Endothelial cell of umbilical vein (primary cell): ENCODE results near the gene CHRNA10. TPM values are rescaled to one million over a fixed set of nuclear protein-coding genes. Genes with fewer than 3 reads are reported as not detected.

Experiments
- BruUV-seq: library from RNA; stranded (reverse); fragments of 400-500 nt; replicated peaks from 2 replicates; lab custom pipeline; 2021; lab: Mats Ljungman, UMichigan
- CTCF ChIA-PET: fragments of 300-600, 350-600 bp; sonication (Branson Sonifier 250); formaldehyde crosslinking; loops from one replicate; lab custom pipeline; 2021; ENCODE audit warnings: antibody characterized with exemption, inconsistent platforms; lab: Charles Lee
- POLR2A ChIA-PET: fragments of 300-600, 350-600 bp; sonication (Branson Sonifier 250); formaldehyde crosslinking; loops from one replicate; lab custom pipeline; 2021; ENCODE audit warnings: antibody characterized with exemption, inconsistent platforms; lab: Charles Lee
- DNase-seq: peaks from one replicate; pipeline ENCODE4 v3.0.0-alpha.2; 2011; ENCODE audit warnings: low read depth, low spot score
- FAIRE-seq: peaks from 2 replicates; lab custom pipeline; 2011; peaks lifted over from hg19 to GRCh38; lab: Jason Lieb, UNC
- H2AFZ ChIP-seq: 2 replicates; pipeline ENCODE4 v1.6.0; 2012; ENCODE audit warnings: low read depth, low read length, control low read depth, inconsistent platforms
- H3K27ac ChIP-seq: 2 replicates; pipeline ENCODE4 v1.5.1; 2011; ENCODE audit warnings: low read depth, mild to moderate bottlenecking, control low read depth, low read length, moderate library complexity; ENCODE audit not compliant: insufficient read depth
- H3K27me3 ChIP-seq, 2 experiments: 2 replicates each; pipeline versions ENCODE4 v1.6.0 to v1.6.1; 2011; ENCODE audit warnings: low read length in 2 of 2, mixed read lengths in 1 of 2; ENCODE audit not compliant: control insufficient read depth in 2 of 2, insufficient read depth in 2 of 2
- H3K36me3 ChIP-seq, 2 experiments: 2 replicates in 1 of 2; 3 replicates in 1 of 2; pipeline ENCODE4 v1.5.1; 2011; ENCODE audit warnings: low read length in 2 of 2, mild to moderate bottlenecking in 1 of 2, moderate library complexity in 1 of 2; ENCODE audit not compliant: control insufficient read depth in 2 of 2, insufficient read depth in 2 of 2; ENCODE audit errors: extremely low read depth in 1 of 2
- H3K4me1 ChIP-seq: 3 replicates; pipeline ENCODE4 v1.5.1; 2011; ENCODE audit warnings: mild to moderate bottlenecking, low read length; ENCODE audit not compliant: control insufficient read depth, insufficient read depth; ENCODE audit errors: extremely low read depth
- H3K4me2 ChIP-seq: 2 replicates; pipeline ENCODE4 v1.6.1; 2011; ENCODE audit warnings: low read length, control low read depth, mixed read lengths; ENCODE audit not compliant: insufficient read depth
- H3K4me3 ChIP-seq, 3 experiments: fragments of 200-600 bp in 1 of 3; sonication (generic), shearing (Covaris generic) in 1 of 3; replicated peaks in 1 of 3; 2 replicates each; pipeline ENCODE4 v1.5.1; 2011 to 2016; ENCODE audit warnings: control low read depth in 3 of 3, low read length in 3 of 3, mild to moderate bottlenecking in 2 of 3, inconsistent platforms in 1 of 3, low read depth in 1 of 3, moderate library complexity in 1 of 3; ENCODE audit not compliant: insufficient read depth in 1 of 3
- H3K79me2 ChIP-seq: 2 replicates; pipeline ENCODE4 v1.6.0; 2012; ENCODE audit warnings: low read length, inconsistent platforms; ENCODE audit not compliant: control insufficient read depth, insufficient read depth
- H3K9ac ChIP-seq: replicated peaks from 2 replicates; pipeline ENCODE3; 2011; ENCODE audit warnings: low read length, control low read depth; ENCODE audit not compliant: insufficient read depth; ENCODE audit errors: extremely low read depth
- H3K9me1 ChIP-seq: replicated peaks from 3 replicates; pipeline ENCODE4 v1.6.0; 2011; ENCODE audit warnings: mild to moderate bottlenecking, low read length; ENCODE audit not compliant: control insufficient read depth, insufficient read depth; ENCODE audit errors: extremely low read depth
- H3K9me3 ChIP-seq: replicated peaks from 2 replicates; pipeline ENCODE4 v1.5.1; 2012; ENCODE audit warnings: low read length, inconsistent platforms; ENCODE audit not compliant: control insufficient read depth, insufficient read depth
- H4K20me1 ChIP-seq: replicated peaks from 2 replicates; pipeline ENCODE3; 2011; ENCODE audit warnings: mild to moderate bottlenecking, low read length; ENCODE audit not compliant: control insufficient read depth, insufficient read depth; ENCODE audit errors: extremely low read depth
- CTCF ChIP-seq, 2 donors: IDR thresholded peaks; 1 replicate in 1 of 2; 2 replicates in 1 of 2; pipeline ENCODE4 v1.5.1; 2011; ENCODE audit warnings: low read length in 2 of 2, mild to moderate bottlenecking in 2 of 2, moderate library complexity in 2 of 2, control low read depth in 1 of 2, inconsistent platforms in 1 of 2, low read depth in 1 of 2; ENCODE audit not compliant: insufficient read depth in 1 of 2; ENCODE audit errors: extremely low read depth in 1 of 2
- EZH2 ChIP-seq: IDR thresholded peaks from 2 replicates; pipeline ENCODE4 v1.6.1; 2012; ENCODE audit warnings: borderline replicate concordance, low read depth, mild to moderate bottlenecking, moderate library complexity, low read length, inconsistent platforms; ENCODE audit not compliant: severe bottlenecking
- FOS ChIP-seq: IDR thresholded peaks from 2 replicates; pipeline ENCODE4 v1.6.1; 2011; ENCODE audit warnings: mild to moderate bottlenecking, low read length, moderate library complexity, borderline replicate concordance; ENCODE audit not compliant: insufficient read depth
- GATA2 ChIP-seq: IDR thresholded peaks from 2 replicates; pipeline ENCODE4 v1.7.0; 2011; ENCODE audit warnings: low read depth, mild to moderate bottlenecking, moderate library complexity, mixed read lengths, low read length; ENCODE audit not compliant: insufficient read length, insufficient read depth
- JUN ChIP-seq: IDR thresholded peaks from 2 replicates; pipeline ENCODE4 v1.6.1; 2011; ENCODE audit warnings: borderline replicate concordance, low read depth; ENCODE audit not compliant: insufficient read length, insufficient read depth
- MAX ChIP-seq: IDR thresholded peaks from 2 replicates; pipeline ENCODE4 v1.6.1; 2011; ENCODE audit not compliant: insufficient read depth, insufficient read length
- MYC ChIP-seq: IDR thresholded peaks from one replicate; pipeline ENCODE4 v1.6.1; 2011; ENCODE audit warnings: mild to moderate bottlenecking, low read depth, low read length
- POLR2A ChIP-seq: IDR thresholded peaks from 2 replicates; pipeline ENCODE4 v1.6.1; 2012; ENCODE audit warnings: low read depth, mild to moderate bottlenecking, control low read depth, low read length
- POLR2AphosphoS5 ChIP-seq: IDR thresholded peaks from 2 replicates; pipeline ENCODE4 v1.6.1; 2012; ENCODE audit warnings: low read depth, mild to moderate bottlenecking, control low read depth, low read length, moderate library complexity; ENCODE audit not compliant: insufficient read depth
- dilution Hi-C: fragments of 300-500 bp; cut with MboI; formaldehyde crosslinking; loops from one replicate; pipeline ENCODE4 v1.15.0; 2019; ENCODE audit warnings: low sequenced_read_pairs; ENCODE audit not compliant: extremely low pct_ligation_motif_present
- intact Hi-C: fragments of 100-400 bp; cut with micrococcal nuclease; formaldehyde crosslinking; loops from one replicate; pipeline ENCODE4 v1.10.0; 2022
- polyA plus RNA-seq, 4 experiments: library from polyadenylated mRNA; depleted of rRNA in 3 of 4; stranded (reverse) in 3 of 4; unstranded in 1 of 4; fragments of >200 nt; gene quantifications; 2 replicates each; pipeline versions ENCODE4 v1.2.1 to v1.2.3, GENCODE V29; 2011 to 2012; ENCODE audit warnings: missing spikeins in 1 of 4
- total RNA-seq: library from RNA; stranded (reverse); gene quantifications from 2 replicates; pipeline ENCODE4 v1.2.3, GENCODE V29; 2021

The CHRNA10 gene
- total and polyA plus RNA-seq, 2 donors (not counting 3 experiments of a cell fraction or from before 2014, with no cell fraction given): 1.1 to 1.8 TPM

- no peaks in the 10 kb centered on the region for H4K20me1 ChIP-seq
- H3K9ac ChIP-seq: no peak overlapping the region
- FAIRE-seq (no peak), DNase-seq (no peak)
- intact Hi-C loops: loop anchor here (10.0 kb wide), 1 partner anchor 706 kb away; no protein-coding TSS in a partner anchor
- no peaks in the 10 kb centered on the region for H3K36me3 ChIP-seq
- dilution Hi-C loops: no loop called here
- no peaks in the 10 kb centered on the region for H3K9me3 ChIP-seq
- H3K79me2 ChIP-seq: no peaks in the 10 kb centered on the region
- ChIA-PET CTCF (no interaction called here), POLR2A (no interaction called here)
- no peaks in the 10 kb centered on the region for H3K9me1 ChIP-seq
- H3K4me3 ChIP-seq: no peak overlapping the region
- no peak overlapping the region for H3K27ac ChIP-seq
- H3K4me1 ChIP-seq: peaks cover 5% of the 10 kb centered on the region
- no peak overlapping the region for H2AFZ ChIP-seq
- no peak overlapping the region for H3K4me2 ChIP-seq
- TF ChIP-seq POLR2AphosphoS5: no peak
- no peak for TF ChIP-seq JUN
- TF ChIP-seq CTCF (IDR thresholded peaks at IDR 0.05; ENCODE audit: extremely low read depth in 1 of 2, insufficient read depth in 1 of 2, low read depth in 1 of 2, low read length in 2 of 2): no peak
- no peak for TF ChIP-seq FOS
- TF ChIP-seq MAX: no peak
- TF ChIP-seq POLR2A: no peak
- TF ChIP-seq GATA2: no peak
- TF ChIP-seq MYC: no peak
- no peak for TF ChIP-seq EZH2
- peaks cover 1 to 4% of the 10 kb centered on the region in 2 experiments for H3K27me3 ChIP-seq
- no TSS peak for BruUV-seq
Observed at GRCh38 chr11:3641191-3641590, 30.0 kb downstream of the CHRNA10 start.
